Measurements from ENCODE around the gene COBLL1.

DNA sequence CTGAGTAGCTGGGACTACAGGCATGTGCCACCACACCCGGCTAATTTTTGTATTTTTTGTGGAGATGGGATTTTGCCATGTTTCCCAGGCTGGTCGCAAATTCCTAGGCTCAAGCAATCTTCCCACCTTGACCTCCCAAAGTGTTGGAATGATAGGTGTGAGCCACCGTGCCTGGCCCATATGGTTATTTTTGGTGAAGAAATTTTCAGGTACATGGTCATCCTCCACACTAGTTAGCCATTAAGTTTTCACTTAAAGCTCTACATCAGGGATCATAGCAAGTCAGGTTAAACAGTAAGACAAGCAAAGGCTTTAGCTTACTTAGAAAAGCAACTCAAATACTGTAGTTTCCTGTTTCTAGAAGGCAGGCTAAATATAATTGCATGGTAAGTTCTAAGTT, 116.1 kb downstream of the COBLL1 start:
- TF ChIP-seq, protein P1, sequence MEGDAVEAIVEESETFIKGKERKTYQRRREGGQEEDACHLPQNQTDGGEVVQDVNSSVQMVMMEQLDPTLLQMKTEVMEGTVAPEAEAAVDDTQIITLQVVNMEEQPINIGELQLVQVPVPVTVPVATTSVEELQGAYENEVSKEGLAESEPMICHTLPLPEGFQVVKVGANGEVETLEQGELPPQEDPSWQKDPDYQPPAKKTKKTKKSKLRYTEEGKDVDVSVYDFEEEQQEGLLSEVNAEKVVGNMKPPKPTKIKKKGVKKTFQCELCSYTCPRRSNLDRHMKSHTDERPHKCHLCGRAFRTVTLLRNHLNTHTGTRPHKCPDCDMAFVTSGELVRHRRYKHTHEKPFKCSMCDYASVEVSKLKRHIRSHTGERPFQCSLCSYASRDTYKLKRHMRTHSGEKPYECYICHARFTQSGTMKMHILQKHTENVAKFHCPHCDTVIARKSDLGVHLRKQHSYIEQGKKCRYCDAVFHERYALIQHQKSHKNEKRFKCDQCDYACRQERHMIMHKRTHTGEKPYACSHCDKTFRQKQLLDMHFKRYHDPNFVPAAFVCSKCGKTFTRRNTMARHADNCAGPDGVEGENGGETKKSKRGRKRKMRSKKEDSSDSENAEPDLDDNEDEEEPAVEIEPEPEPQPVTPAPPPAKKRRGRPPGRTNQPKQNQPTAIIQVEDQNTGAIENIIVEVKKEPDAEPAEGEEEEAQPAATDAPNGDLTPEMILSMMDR (IDR thresholded peaks at IDR 0.05): no peak
- TF ChIP-seq EZH2phosphoT487 (IDR thresholded peaks at IDR 0.05): no peak

All from neural progenitor cell (in vitro differentiated cells).